ENCODE results near the gene SRL. TPM values are rescaled to one million over a fixed set of nuclear protein-coding genes. Genes with fewer than 3 reads are reported as not detected.

Gene SRL
- total and polyA plus RNA-seq, 2 experiments from 2014 or later, result not detected

DNA sequence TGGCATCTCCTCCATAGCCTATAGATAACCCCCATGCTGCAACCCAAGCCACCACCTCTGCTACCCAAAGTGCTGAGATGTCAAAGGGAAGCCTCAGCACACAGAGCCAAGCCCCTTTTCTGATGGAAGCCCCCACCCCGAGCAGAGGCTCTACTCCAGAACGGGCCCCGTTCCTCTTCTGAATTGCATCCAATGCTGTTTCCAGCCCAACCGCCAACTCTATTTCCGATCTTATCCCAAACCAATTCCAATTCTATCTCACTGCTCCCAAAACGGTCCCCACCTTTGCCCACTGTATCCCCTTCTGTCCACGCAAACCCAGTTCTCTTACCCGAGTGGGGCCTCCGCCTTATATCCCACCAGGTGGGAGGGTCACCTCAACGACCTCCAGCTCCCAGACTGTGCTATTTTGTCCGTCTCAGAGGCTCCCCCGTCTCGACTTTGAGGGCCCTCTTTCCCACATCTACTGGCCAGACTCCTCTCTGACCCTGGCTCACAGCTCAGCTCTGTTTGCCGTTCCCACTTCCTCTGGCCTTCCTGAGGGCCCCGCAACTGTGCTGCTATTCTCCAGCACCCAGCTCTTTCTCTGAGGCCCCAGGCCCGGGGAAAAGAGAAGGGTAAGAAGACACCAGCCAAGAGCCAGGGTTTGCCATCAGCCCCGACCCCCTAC, 487 bp downstream of the SRL start (continued):
- TF ChIP-seq, protein P1, sequence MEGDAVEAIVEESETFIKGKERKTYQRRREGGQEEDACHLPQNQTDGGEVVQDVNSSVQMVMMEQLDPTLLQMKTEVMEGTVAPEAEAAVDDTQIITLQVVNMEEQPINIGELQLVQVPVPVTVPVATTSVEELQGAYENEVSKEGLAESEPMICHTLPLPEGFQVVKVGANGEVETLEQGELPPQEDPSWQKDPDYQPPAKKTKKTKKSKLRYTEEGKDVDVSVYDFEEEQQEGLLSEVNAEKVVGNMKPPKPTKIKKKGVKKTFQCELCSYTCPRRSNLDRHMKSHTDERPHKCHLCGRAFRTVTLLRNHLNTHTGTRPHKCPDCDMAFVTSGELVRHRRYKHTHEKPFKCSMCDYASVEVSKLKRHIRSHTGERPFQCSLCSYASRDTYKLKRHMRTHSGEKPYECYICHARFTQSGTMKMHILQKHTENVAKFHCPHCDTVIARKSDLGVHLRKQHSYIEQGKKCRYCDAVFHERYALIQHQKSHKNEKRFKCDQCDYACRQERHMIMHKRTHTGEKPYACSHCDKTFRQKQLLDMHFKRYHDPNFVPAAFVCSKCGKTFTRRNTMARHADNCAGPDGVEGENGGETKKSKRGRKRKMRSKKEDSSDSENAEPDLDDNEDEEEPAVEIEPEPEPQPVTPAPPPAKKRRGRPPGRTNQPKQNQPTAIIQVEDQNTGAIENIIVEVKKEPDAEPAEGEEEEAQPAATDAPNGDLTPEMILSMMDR (conservative IDR thresholded peaks at IDR 0.05; ENCODE audit: low read depth in 2 of 2), result no peak
- no peak for TF ChIP-seq ZNF331 (CRISPR knock-in tag; IDR thresholded peaks at IDR 0.05; ENCODE audit: low read depth)
- TF ChIP-seq, protein P2, sequence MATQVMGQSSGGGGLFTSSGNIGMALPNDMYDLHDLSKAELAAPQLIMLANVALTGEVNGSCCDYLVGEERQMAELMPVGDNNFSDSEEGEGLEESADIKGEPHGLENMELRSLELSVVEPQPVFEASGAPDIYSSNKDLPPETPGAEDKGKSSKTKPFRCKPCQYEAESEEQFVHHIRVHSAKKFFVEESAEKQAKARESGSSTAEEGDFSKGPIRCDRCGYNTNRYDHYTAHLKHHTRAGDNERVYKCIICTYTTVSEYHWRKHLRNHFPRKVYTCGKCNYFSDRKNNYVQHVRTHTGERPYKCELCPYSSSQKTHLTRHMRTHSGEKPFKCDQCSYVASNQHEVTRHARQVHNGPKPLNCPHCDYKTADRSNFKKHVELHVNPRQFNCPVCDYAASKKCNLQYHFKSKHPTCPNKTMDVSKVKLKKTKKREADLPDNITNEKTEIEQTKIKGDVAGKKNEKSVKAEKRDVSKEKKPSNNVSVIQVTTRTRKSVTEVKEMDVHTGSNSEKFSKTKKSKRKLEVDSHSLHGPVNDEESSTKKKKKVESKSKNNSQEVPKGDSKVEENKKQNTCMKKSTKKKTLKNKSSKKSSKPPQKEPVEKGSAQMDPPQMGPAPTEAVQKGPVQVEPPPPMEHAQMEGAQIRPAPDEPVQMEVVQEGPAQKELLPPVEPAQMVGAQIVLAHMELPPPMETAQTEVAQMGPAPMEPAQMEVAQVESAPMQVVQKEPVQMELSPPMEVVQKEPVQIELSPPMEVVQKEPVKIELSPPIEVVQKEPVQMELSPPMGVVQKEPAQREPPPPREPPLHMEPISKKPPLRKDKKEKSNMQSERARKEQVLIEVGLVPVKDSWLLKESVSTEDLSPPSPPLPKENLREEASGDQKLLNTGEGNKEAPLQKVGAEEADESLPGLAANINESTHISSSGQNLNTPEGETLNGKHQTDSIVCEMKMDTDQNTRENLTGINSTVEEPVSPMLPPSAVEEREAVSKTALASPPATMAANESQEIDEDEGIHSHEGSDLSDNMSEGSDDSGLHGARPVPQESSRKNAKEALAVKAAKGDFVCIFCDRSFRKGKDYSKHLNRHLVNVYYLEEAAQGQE (IDR thresholded peaks at IDR 0.05; ENCODE audit: unreplicated experiment), result no peak

DNA sequence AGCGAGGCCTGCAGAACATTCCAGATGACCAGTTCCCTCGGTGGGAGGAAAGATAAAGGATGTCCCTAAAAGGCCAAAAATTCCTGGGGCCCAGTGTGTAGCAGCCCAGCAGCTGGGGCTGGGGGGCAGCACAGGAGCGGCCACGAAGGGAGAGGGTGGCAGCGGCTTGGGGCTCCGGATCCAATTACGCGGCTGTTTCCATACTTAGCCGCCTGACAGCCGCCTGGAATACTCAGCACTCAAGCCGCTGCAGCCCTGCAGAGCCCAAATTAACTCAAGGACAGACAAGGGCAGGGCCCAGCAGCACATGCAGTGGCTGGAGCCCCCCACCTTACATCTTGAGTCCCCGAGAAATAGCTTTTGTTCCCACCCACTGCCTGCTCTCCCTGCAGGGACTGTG, 1.3 kb downstream of the SRL start:
- 0 out of 2 replicates have a peak overlapping the region, but pooled peaks have one; percentile 26 for H3K4me2 ChIP-seq
- H3K27ac ChIP-seq (ENCODE audit: low read depth), result no peak overlapping the region
- peak; percentile 67 for ATAC-seq
- H3K36me3 Mint-ChIP-seq (ENCODE audit: low read depth), result peaks cover 12% of the 10 kb centered on the region
- no peaks in the 10 kb centered on the region for H3K27me3 ChIP-seq (ENCODE audit: insufficient read depth)
- H3K27ac Mint-ChIP-seq, result no peak overlapping the region
- DNase-seq (ENCODE audit: low spot score), result peak; percentile 46
- no peaks in the 10 kb centered on the region for H3K36me3 ChIP-seq (ENCODE audit: insufficient read depth)
- peak overlapping the region; percentile 88 for H2AFZ ChIP-seq
- H3K4me3 ChIP-seq, result no peak overlapping the region
- no peaks in the 10 kb centered on the region for H3K79me2 ChIP-seq (replicated peaks; ENCODE audit: insufficient read depth)
- peaks cover 16% of the 10 kb centered on the region for H3K4me1 Mint-ChIP-seq
- H3F3A ChIP-seq (replicated peaks; ENCODE audit: low read depth), result peaks cover 3% of the 10 kb centered on the region; the same call in 1 of the 2 replicates
- no peaks in the 10 kb centered on the region for H3K9me2 ChIP-seq (ENCODE audit: insufficient read depth)
- peaks cover 16% of the 10 kb centered on the region for H3K27me3 Mint-ChIP-seq (ENCODE audit: insufficient read depth, low read depth, poor library complexity)
- H4K20me1 ChIP-seq (replicated peaks; ENCODE audit: insufficient read depth), result no peaks in the 10 kb centered on the region
- H3K4me3 Mint-ChIP-seq, result no peak overlapping the region
- TF ChIP-seq, protein P1 (conservative IDR thresholded peaks at IDR 0.05; ENCODE audit: low read depth in 2 of 2), result no peak
- TF ChIP-seq ZNF114 (CRISPR knock-in tag; IDR thresholded peaks at IDR 0.05), result no peak
- no peak for TF ChIP-seq EZH2 (IDR thresholded peaks at IDR 0.05; ENCODE audit: low read depth, unreplicated experiment)
- TF ChIP-seq, protein P3, sequence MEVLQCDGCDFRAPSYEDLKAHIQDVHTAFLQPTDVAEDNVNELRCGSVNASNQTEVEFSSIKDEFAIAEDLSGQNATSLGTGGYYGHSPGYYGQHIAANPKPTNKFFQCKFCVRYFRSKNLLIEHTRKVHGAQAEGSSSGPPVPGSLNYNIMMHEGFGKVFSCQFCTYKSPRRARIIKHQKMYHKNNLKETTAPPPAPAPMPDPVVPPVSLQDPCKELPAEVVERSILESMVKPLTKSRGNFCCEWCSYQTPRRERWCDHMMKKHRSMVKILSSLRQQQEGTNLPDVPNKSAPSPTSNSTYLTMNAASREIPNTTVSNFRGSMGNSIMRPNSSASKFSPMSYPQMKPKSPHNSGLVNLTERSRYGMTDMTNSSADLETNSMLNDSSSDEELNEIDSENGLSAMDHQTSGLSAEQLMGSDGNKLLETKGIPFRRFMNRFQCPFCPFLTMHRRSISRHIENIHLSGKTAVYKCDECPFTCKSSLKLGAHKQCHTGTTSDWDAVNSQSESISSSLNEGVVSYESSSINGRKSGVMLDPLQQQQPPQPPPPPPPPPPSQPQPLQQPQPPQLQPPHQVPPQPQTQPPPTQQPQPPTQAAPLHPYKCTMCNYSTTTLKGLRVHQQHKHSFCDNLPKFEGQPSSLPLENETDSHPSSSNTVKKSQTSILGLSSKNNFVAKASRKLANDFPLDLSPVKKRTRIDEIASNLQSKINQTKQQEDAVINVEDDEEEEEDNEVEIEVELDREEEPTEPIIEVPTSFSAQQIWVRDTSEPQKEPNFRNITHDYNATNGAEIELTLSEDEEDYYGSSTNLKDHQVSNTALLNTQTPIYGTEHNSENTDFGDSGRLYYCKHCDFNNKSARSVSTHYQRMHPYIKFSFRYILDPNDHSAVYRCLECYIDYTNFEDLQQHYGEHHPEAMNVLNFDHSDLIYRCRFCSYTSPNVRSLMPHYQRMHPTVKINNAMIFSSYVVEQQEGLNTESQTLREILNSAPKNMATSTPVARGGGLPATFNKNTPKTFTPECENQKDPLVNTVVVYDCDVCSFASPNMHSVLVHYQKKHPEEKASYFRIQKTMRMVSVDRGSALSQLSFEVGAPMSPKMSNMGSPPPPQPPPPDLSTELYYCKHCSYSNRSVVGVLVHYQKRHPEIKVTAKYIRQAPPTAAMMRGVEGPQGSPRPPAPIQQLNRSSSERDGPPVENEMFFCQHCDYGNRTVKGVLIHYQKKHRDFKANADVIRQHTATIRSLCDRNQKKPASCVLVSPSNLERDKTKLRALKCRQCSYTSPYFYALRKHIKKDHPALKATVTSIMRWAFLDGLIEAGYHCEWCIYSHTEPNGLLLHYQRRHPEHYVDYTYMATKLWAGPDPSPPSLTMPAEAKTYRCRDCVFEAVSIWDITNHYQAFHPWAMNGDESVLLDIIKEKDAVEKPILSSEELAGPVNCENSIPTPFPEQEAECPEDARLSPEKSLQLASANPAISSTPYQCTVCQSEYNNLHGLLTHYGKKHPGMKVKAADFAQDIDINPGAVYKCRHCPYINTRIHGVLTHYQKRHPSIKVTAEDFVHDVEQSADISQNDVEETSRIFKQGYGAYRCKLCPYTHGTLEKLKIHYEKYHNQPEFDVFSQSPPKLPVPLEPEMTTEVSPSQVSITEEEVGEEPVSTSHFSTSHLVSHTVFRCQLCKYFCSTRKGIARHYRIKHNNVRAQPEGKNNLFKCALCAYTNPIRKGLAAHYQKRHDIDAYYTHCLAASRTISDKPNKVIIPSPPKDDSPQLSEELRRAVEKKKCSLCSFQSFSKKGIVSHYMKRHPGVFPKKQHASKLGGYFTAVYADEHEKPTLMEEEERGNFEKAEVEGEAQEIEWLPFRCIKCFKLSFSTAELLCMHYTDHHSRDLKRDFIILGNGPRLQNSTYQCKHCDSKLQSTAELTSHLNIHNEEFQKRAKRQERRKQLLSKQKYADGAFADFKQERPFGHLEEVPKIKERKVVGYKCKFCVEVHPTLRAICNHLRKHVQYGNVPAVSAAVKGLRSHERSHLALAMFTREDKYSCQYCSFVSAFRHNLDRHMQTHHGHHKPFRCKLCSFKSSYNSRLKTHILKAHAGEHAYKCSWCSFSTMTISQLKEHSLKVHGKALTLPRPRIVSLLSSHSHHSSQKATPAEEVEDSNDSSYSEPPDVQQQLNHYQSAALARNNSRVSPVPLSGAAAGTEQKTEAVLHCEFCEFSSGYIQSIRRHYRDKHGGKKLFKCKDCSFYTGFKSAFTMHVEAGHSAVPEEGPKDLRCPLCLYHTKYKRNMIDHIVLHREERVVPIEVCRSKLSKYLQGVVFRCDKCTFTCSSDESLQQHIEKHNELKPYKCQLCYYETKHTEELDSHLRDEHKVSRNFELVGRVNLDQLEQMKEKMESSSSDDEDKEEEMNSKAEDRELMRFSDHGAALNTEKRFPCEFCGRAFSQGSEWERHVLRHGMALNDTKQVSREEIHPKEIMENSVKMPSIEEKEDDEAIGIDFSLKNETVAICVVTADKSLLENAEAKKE (CRISPR knock-in tag; IDR thresholded peaks at IDR 0.05), result no peak
- H3K9me3 Mint-ChIP-seq, result peaks cover 15% of the 10 kb centered on the region
- no peaks in the 10 kb centered on the region for H3K4me1 ChIP-seq (ENCODE audit: insufficient read depth)

Measured in GM23338 (cell line).